Vagina (tissue), 2 donors: Measurements from ENCODE around the gene ATG14.

Experiments
- POLR2A ChIP-seq, 2 donors: fragments of 450-650 bp; IDR thresholded peaks; one replicate each; pipeline ENCODE4 v1.6.1; 2017; ENCODE audit warnings: antibody characterized with exemption in 2 of 2, mild to moderate bottlenecking in 2 of 2, moderate library complexity in 2 of 2
- POLR2AphosphoS5 ChIP-seq, 2 donors: sonication (generic); formaldehyde crosslinking; IDR thresholded peaks; one replicate each; pipeline ENCODE4 v1.9.0; 2017; ENCODE audit warnings: antibody characterized with exemption in 2 of 2, mild to moderate bottlenecking in 2 of 2, low read depth in 1 of 2; ENCODE audit not compliant: insufficient read depth in 1 of 2
- TF ChIP-seq, protein P1 (sequence below), 3 experiments: fragments of 450-650 bp in 2 of 3; fragments of 200-600 bp in 1 of 3; sonication (generic) in 1 of 3; IDR thresholded peaks; one replicate each; pipeline ENCODE4 v1.5.1; 2017 to 2019; ENCODE audit warnings: antibody characterized with exemption in 3 of 3, mild to moderate bottlenecking in 2 of 3, moderate library complexity in 2 of 3

DNA sequence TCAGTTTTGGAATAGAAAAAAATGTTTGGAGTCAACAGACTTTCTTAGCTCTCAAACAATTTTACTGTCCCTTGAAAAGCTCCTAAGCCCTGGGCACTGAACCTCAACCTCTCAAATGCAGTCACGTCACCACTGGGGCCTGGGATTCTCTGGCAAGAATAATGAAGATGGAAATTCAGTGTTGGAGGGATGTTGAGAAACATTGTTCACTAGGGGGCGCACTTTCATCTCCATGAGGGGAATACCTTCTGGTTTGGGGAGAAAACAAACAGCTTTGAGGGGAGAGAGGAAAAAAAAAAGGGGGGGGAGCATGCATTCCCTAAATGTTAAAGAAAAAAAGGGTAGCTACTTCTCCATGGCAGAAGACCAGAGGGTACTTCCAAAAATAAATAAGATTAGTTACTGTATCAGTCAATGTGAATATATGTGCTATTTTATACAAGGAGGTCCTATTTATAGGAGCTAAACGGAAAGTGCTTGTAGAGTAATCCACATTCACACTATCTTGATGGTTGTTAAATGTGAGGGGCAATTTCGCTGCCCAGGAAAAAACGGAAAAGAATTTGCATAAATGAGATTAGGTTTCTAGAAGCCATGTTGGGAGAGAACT, 34.6 kb upstream of the ATG14 start:
- TF ChIP-seq, protein P1, sequence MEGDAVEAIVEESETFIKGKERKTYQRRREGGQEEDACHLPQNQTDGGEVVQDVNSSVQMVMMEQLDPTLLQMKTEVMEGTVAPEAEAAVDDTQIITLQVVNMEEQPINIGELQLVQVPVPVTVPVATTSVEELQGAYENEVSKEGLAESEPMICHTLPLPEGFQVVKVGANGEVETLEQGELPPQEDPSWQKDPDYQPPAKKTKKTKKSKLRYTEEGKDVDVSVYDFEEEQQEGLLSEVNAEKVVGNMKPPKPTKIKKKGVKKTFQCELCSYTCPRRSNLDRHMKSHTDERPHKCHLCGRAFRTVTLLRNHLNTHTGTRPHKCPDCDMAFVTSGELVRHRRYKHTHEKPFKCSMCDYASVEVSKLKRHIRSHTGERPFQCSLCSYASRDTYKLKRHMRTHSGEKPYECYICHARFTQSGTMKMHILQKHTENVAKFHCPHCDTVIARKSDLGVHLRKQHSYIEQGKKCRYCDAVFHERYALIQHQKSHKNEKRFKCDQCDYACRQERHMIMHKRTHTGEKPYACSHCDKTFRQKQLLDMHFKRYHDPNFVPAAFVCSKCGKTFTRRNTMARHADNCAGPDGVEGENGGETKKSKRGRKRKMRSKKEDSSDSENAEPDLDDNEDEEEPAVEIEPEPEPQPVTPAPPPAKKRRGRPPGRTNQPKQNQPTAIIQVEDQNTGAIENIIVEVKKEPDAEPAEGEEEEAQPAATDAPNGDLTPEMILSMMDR (IDR thresholded peaks at IDR 0.05): peak in 2 of 3 experiments; percentile 46 to 51
- TF ChIP-seq POLR2AphosphoS5 (IDR thresholded peaks at IDR 0.05; ENCODE audit: insufficient read depth in 1 of 2, low read depth in 1 of 2) (no peak), POLR2A (IDR thresholded peaks at IDR 0.05) (no peak)
